NCI-H1436 (cell line): ENCODE measurements around the gene RASGEF1C.
"Not testable (repeated sequence)": the region's sequence is repeated elsewhere in the genome, so short reads cannot be mapped to it uniquely, and the experiment has no call there.

Source experiments
- DNase-seq: peaks from one replicate; lab custom pipeline; 2025; lab: John Stamatoyannopoulos, UW

The RASGEF1C gene

GRCh38 chr5:180135967-180136629 is 72.9 kb downstream of the RASGEF1C start:
- no peak for DNase-seq

- DNase-seq = no peak
Observed at GRCh38 chr5:180135128-180135955, 73.7 kb downstream of the RASGEF1C start.

- DNase-seq = no peak
Observed at GRCh38 chr5:180133971-180134508, 75.0 kb downstream of the RASGEF1C start.

- no peak for DNase-seq
Observed at GRCh38 chr5:180133551-180133950, 75.5 kb downstream of the RASGEF1C start.

- DNase-seq = no peak
Observed at GRCh38 chr5:180133060-180133459, 76.0 kb downstream of the RASGEF1C start.

GRCh38 chr5:180130876-180131740 is 77.9 kb downstream of the RASGEF1C start:
- DNase-seq = no peak

- DNase-seq = no peak
Observed at GRCh38 chr5:180130291-180130869, 78.6 kb downstream of the RASGEF1C start.

- DNase-seq = no peak
Observed at GRCh38 chr5:180129291-180130190, 79.5 kb downstream of the RASGEF1C start.

GRCh38 chr5:180128671-180129261 is 80.2 kb downstream of the RASGEF1C start:
- no peak for DNase-seq

GRCh38 chr5:180127682-180128670 is 81.0 kb downstream of the RASGEF1C start:
- no peak for DNase-seq

GRCh38 chr5:180126716-180127681 is 82.0 kb downstream of the RASGEF1C start:
- DNase-seq = no peak

GRCh38 chr5:180126156-180126555 is 82.9 kb downstream of the RASGEF1C start:
- not testable (repeated sequence) for DNase-seq

GRCh38 chr5:180124662-180125061 is 84.3 kb downstream of the RASGEF1C start:
- DNase-seq = not testable (repeated sequence)

GRCh38 chr5:180122875-180123274 is 86.1 kb downstream of the RASGEF1C start:
- no peak for DNase-seq

- no peak for DNase-seq
Observed at GRCh38 chr5:180121826-180122413, 87.1 kb downstream of the RASGEF1C start.

GRCh38 chr5:180120237-180121101 is 88.5 kb downstream of the RASGEF1C start:
- DNase-seq = no peak

GRCh38 chr5:180119903-180120236 is 89.1 kb downstream of the RASGEF1C start:
- no peak for DNase-seq
